SK-N-SH (cell line): ENCODE data around the gene PRX. TPM values are rescaled to one million over a fixed set of nuclear protein-coding genes. Genes with fewer than 3 reads are reported as not detected.

ENCODE experiments used
- CTCF ChIA-PET: fragments of 300-600, 350-600 bp; formaldehyde crosslinking; extraction: SDS; loops from one replicate; lab custom pipeline; 2021; lab: Yijun Ruan, JAX
- POLR2A ChIA-PET: fragments of 350-600 bp; sonication (Branson Sonifier 250); formaldehyde crosslinking; extraction: SDS; loops from one replicate; lab custom pipeline; 2020; ENCODE audit warnings: antibody characterized with exemption, inconsistent platforms; lab: Yijun Ruan, JAX
- DNase-seq: peaks from one replicate; pipeline ENCODE4 v3.0.0; 2012
- H2AFZ ChIP-seq: fragments of 200-600 bp; sonication (generic); 2 replicates; pipeline ENCODE4 v1.8.1; 2016; ENCODE audit warnings: antibody characterized with exemption, mild to moderate bottlenecking, low read depth
- H3F3A ChIP-seq: fragments of 200-600 bp; sonication (generic); replicated peaks from 2 replicates; pipeline ENCODE3; 2016; ENCODE audit warnings: antibody characterized with exemption, mild to moderate bottlenecking; ENCODE audit not compliant: insufficient read depth
- H3K27ac ChIP-seq, 2 experiments: fragments of 200-500 bp in 1 of 2; fragments of 200-600 bp in 1 of 2; sonication (Bioruptor generic) in 1 of 2; sonication (generic), shearing (Covaris generic) in 1 of 2; 2 replicates each; pipeline versions ENCODE4 v1.5.1 to v1.6.1; 2014 to 2016; ENCODE audit warnings: low read depth in 2 of 2, inconsistent platforms in 1 of 2, low read length in 1 of 2, mild to moderate bottlenecking in 1 of 2, mixed read lengths in 1 of 2
- H3K27me3 ChIP-seq: fragments of 200-600 bp; sonication (generic), shearing (Covaris generic); 2 replicates; pipeline ENCODE4 v1.6.1; 2016; ENCODE audit warnings: mixed run types; ENCODE audit not compliant: insufficient read depth
- H3K36me3 ChIP-seq, 2 experiments: fragments of 200-500 bp in 1 of 2; fragments of 200-600 bp in 1 of 2; sonication (Bioruptor generic) in 1 of 2; sonication (generic) in 1 of 2; replicated peaks in 1 of 2; 2 replicates each; pipeline versions ENCODE3 to v1.5.1; 2014 to 2016; ENCODE audit warnings: low read length in 1 of 2, mild to moderate bottlenecking in 1 of 2; ENCODE audit not compliant: insufficient read depth in 2 of 2, control insufficient read depth in 1 of 2
- H3K4me1 ChIP-seq, 2 experiments: fragments of 200-500 bp in 1 of 2; fragments of 200-600 bp in 1 of 2; sonication (Bioruptor generic) in 1 of 2; sonication (generic), shearing (Covaris generic) in 1 of 2; 2 replicates each; pipeline versions ENCODE4 v1.5.1 to v1.6.1; 2014 to 2016; ENCODE audit warnings: low read depth in 1 of 2, low read length in 1 of 2, mixed run types in 1 of 2; ENCODE audit not compliant: insufficient read depth in 2 of 2, control insufficient read depth in 1 of 2
- H3K4me2 ChIP-seq: fragments of 200-600 bp; sonication (generic), shearing (Covaris generic); 2 replicates; pipeline ENCODE4 v1.6.1; 2017; ENCODE audit warnings: mixed run types
- H3K4me3 ChIP-seq, 2 experiments: fragments of 200-500 bp in 1 of 2; fragments of 200-600 bp in 1 of 2; sonication (Bioruptor generic) in 1 of 2; sonication (generic), shearing (Covaris generic) in 1 of 2; 2 replicates each; pipeline versions ENCODE4 v1.5.1 to v1.8.1; 2014 to 2016; ENCODE audit warnings: low read depth in 2 of 2, inconsistent platforms in 1 of 2, low read length in 1 of 2, mild to moderate bottlenecking in 1 of 2, mixed read lengths in 1 of 2, moderate library complexity in 1 of 2
- H3K79me2 ChIP-seq: fragments of 200-600 bp; sonication (generic); 2 replicates; pipeline ENCODE4 v1.8.1; 2017; ENCODE audit warnings: mild to moderate bottlenecking; ENCODE audit not compliant: insufficient read depth
- H3K9ac ChIP-seq: fragments of 200-600 bp; sonication (generic); 2 replicates; pipeline ENCODE4 v1.6.1; 2017; ENCODE audit warnings: mixed run types
- H3K9me2 ChIP-seq: fragments of 200-600 bp; sonication (generic); 2 replicates; pipeline ENCODE4 v1.6.1; 2017; ENCODE audit warnings: mixed run types
- H3K9me3 ChIP-seq: fragments of 200-600 bp; sonication (generic); 2 replicates; pipeline ENCODE4 v1.6.1; 2017; ENCODE audit warnings: mixed run types, mild to moderate bottlenecking, moderate library complexity
- H4K20me1 ChIP-seq: fragments of 200-600 bp; sonication (generic); 2 replicates; pipeline ENCODE4 v1.6.1; 2017; ENCODE audit warnings: mild to moderate bottlenecking, mixed run types; ENCODE audit not compliant: insufficient read depth
- CHD2 ChIP-seq: fragments of 150-350 bp; IDR thresholded peaks from 2 replicates; pipeline ENCODE4 v1.6.1; 2018; ENCODE audit warnings: low read length; ENCODE audit not compliant: partially characterized antibody
- ELF1 ChIP-seq: IDR thresholded peaks from 2 replicates; pipeline ENCODE4 v1.4.0; 2012
- EZH2phosphoT487 ChIP-seq: fragments of 200-600 bp; sonication (generic); IDR thresholded peaks from 2 replicates; pipeline ENCODE4 v1.6.1; 2017; ENCODE audit warnings: low read depth, mixed run types, mild to moderate bottlenecking, antibody characterized with exemption, moderate library complexity, borderline replicate concordance
- FOXJ3 ChIP-seq: sonication (generic); formaldehyde crosslinking; IDR thresholded peaks from 2 replicates; pipeline ENCODE4 v1.5.1; 2020; ENCODE audit warnings: mild to moderate bottlenecking, missing genetic modification reagents
- FOXM1 ChIP-seq: IDR thresholded peaks from 2 replicates; pipeline ENCODE4 v1.4.0; 2012; ENCODE audit warnings: low read depth, mild to moderate bottlenecking
- GABPA ChIP-seq: IDR thresholded peaks from 2 replicates; pipeline ENCODE4 v1.4.0; 2012; ENCODE audit warnings: low read depth, mild to moderate bottlenecking
- MEF2A ChIP-seq: IDR thresholded peaks from 2 replicates; pipeline ENCODE4 v1.4.0; 2012; ENCODE audit warnings: low read depth, borderline replicate concordance
- MXI1 ChIP-seq: IDR thresholded peaks from 2 replicates; pipeline ENCODE4 v1.6.1; 2012; ENCODE audit warnings: mild to moderate bottlenecking, low read depth, low read length, improper control_type of control experiment
- NFIC ChIP-seq: IDR thresholded peaks from 2 replicates; pipeline ENCODE4 v1.4.0; 2012; ENCODE audit warnings: borderline replicate concordance
- NRF1 ChIP-seq: IDR thresholded peaks from 2 replicates; pipeline ENCODE4 v1.6.1; 2012; ENCODE audit warnings: low read depth, mild to moderate bottlenecking, low read length
- POLR2AphosphoS5 ChIP-seq: IDR thresholded peaks from 2 replicates; pipeline ENCODE4 v1.6.1; 2012; ENCODE audit warnings: low read depth, low read length
- RAD21 ChIP-seq: IDR thresholded peaks from 2 replicates; pipeline ENCODE4 v1.6.1; 2012; ENCODE audit warnings: mild to moderate bottlenecking, low read length
- RCOR1 ChIP-seq: fragments of 150-350 bp; IDR thresholded peaks from 2 replicates; pipeline ENCODE4 v1.6.1; 2017; ENCODE audit warnings: antibody characterized with exemption, low read length
- RXRA ChIP-seq: IDR thresholded peaks from 2 replicates; pipeline ENCODE4 v1.4.0; 2012; ENCODE audit warnings: low read depth, mild to moderate bottlenecking, borderline replicate concordance
- SMC3 ChIP-seq: IDR thresholded peaks from 2 replicates; pipeline ENCODE4 v1.6.1; 2012; ENCODE audit warnings: low read depth, low read length, improper control_type of control experiment
- TAF1 ChIP-seq: IDR thresholded peaks from 2 replicates; pipeline ENCODE4 v1.6.1; 2012; ENCODE audit warnings: low read depth, mild to moderate bottlenecking, low read length, moderate library complexity, borderline replicate concordance
- TCF12 ChIP-seq: IDR thresholded peaks from 2 replicates; pipeline ENCODE4 v1.4.0; 2012
- TEAD4 ChIP-seq: IDR thresholded peaks from 2 replicates; pipeline ENCODE4 v1.4.0; 2012; ENCODE audit warnings: mild to moderate bottlenecking, borderline replicate concordance; ENCODE audit not compliant: insufficient read depth
- WGBS: methylation state at CpG from one replicate; pipeline ENCODE4 v1.1.6; 2017; ENCODE audit warnings: low lambda C conversion rate; 5-methylcytosine and 5-hydroxymethylcytosine counted together
- polyA plus RNA-seq, 3 experiments: library from polyadenylated mRNA; depleted of rRNA; stranded (reverse); fragments of >200 nt; gene quantifications; 2 replicates each; pipeline ENCODE4 v1.2.3, GENCODE V29; 2012
- TF ChIP-seq, protein P1 (sequence below): IDR thresholded peaks from 2 replicates; pipeline ENCODE4 v1.4.0; 2012; ENCODE audit warnings: low read depth
- TF ChIP-seq, protein P2 (sequence below): IDR thresholded peaks from 2 replicates; pipeline ENCODE4 v1.4.0; 2012; ENCODE audit warnings: low read depth, borderline replicate concordance
- TF ChIP-seq, protein P3 (sequence below): IDR thresholded peaks from 2 replicates; pipeline ENCODE4 v1.6.1; 2012; ENCODE audit warnings: mild to moderate bottlenecking, low read depth, low read length, moderate library complexity
- TF ChIP-seq, protein P4 (sequence below): fragments of 150-350 bp; IDR thresholded peaks from 2 replicates; pipeline ENCODE4 v1.6.1; 2016; ENCODE audit warnings: mild to moderate bottlenecking, low read depth, low read length
- TF ChIP-seq, protein P5 (sequence below): IDR thresholded peaks from 2 replicates; pipeline ENCODE4 v1.4.0; 2012; ENCODE audit warnings: low read depth, borderline replicate concordance
- TF ChIP-seq, protein P6 (sequence below): IDR thresholded peaks from 2 replicates; pipeline ENCODE4; 2012

Gene PRX
- polyA plus RNA-seq, 1 of the 3 experiments (the other 2 are of a cell fraction): 2.2 TPM

DNA sequence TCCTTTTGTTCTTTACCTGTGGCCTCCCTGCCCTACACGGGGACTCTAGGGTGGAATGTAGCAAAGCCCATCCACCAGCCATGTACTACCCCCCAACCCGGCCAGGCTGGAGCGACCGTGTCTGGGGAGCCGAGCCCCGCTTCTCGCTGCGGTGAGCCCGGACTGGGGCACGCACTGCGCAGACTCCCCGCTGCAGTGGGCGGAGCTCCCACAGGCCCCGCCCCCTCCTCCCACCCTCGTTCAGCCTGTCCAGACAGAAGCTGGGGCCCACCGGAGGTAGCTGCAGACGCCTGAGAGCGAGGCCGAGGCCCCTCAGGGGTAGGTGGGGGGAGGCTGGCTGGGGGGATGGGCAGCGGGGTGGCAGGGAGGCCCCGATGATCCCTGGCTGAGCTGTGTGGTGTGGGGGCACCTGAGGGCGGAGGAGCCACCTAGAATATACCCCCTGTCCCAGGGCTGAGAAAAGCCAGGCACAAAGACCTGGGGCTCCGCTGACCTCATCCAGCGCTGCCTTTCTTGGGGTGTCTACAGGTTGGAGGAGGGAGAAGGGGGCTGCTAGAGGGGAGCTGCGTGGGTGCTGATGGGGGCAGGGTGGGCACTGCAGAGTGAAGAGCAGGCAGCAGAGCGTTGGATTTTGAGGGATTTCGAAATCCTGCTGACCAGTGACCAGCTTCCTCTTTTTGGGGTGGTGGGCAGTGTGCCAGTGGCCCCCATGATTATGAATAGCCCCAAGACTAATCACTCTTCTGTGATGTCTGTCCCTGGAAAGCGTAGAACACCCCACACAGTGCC is 47.4 kb downstream of the PRX start:
- WGBS: 16% methylated on average over 26 of the region's 28 CpGs
- POLR2A ChIA-PET: interaction anchor here (0.6 to 2.3 kb wide), 7 partner anchors 8 to 81 kb away, joined by 3 to 10 read pairs (median 4); partner anchors contain the start of genes C19orf47, PLD3 and SERTAD1
- H3K79me2 ChIP-seq: peaks cover 9% of the 10 kb centered on the region; the same call in 1 of the 2 replicates
- TF ChIP-seq FOXJ3 (CRISPR knock-in tag) (no peak), TCF12 (no peak), MEF2A (no peak), EZH2phosphoT487 (no peak), TEAD4 (no peak), MXI1 (no peak; the same call in 1 of the 2 replicates), POLR2AphosphoS5 (peak; percentile 94), NRF1 (peak; percentile 73), TAF1 (peak; percentile 79), GABPA (no peak), FOXM1 (no peak), CHD2 (peak; percentile 75), RXRA (no peak), SMC3 (no peak), RCOR1 (0 out of 2 replicates have a peak, but pooled peaks have one; percentile 10), ELF1 (no peak), RAD21 (no peak), NFIC (no peak)
- TF ChIP-seq, protein P1, sequence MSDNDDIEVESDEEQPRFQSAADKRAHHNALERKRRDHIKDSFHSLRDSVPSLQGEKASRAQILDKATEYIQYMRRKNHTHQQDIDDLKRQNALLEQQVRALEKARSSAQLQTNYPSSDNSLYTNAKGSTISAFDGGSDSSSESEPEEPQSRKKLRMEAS: no peak
- TF ChIP-seq, protein P2, sequence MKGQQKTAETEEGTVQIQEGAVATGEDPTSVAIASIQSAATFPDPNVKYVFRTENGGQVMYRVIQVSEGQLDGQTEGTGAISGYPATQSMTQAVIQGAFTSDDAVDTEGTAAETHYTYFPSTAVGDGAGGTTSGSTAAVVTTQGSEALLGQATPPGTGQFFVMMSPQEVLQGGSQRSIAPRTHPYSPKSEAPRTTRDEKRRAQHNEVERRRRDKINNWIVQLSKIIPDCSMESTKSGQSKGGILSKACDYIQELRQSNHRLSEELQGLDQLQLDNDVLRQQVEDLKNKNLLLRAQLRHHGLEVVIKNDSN: no peak
- TF ChIP-seq, protein P3, sequence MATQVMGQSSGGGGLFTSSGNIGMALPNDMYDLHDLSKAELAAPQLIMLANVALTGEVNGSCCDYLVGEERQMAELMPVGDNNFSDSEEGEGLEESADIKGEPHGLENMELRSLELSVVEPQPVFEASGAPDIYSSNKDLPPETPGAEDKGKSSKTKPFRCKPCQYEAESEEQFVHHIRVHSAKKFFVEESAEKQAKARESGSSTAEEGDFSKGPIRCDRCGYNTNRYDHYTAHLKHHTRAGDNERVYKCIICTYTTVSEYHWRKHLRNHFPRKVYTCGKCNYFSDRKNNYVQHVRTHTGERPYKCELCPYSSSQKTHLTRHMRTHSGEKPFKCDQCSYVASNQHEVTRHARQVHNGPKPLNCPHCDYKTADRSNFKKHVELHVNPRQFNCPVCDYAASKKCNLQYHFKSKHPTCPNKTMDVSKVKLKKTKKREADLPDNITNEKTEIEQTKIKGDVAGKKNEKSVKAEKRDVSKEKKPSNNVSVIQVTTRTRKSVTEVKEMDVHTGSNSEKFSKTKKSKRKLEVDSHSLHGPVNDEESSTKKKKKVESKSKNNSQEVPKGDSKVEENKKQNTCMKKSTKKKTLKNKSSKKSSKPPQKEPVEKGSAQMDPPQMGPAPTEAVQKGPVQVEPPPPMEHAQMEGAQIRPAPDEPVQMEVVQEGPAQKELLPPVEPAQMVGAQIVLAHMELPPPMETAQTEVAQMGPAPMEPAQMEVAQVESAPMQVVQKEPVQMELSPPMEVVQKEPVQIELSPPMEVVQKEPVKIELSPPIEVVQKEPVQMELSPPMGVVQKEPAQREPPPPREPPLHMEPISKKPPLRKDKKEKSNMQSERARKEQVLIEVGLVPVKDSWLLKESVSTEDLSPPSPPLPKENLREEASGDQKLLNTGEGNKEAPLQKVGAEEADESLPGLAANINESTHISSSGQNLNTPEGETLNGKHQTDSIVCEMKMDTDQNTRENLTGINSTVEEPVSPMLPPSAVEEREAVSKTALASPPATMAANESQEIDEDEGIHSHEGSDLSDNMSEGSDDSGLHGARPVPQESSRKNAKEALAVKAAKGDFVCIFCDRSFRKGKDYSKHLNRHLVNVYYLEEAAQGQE: no peak
- TF ChIP-seq, protein P4, sequence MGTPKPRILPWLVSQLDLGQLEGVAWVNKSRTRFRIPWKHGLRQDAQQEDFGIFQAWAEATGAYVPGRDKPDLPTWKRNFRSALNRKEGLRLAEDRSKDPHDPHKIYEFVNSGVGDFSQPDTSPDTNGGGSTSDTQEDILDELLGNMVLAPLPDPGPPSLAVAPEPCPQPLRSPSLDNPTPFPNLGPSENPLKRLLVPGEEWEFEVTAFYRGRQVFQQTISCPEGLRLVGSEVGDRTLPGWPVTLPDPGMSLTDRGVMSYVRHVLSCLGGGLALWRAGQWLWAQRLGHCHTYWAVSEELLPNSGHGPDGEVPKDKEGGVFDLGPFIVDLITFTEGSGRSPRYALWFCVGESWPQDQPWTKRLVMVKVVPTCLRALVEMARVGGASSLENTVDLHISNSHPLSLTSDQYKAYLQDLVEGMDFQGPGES: no peak
- TF ChIP-seq, protein P5, sequence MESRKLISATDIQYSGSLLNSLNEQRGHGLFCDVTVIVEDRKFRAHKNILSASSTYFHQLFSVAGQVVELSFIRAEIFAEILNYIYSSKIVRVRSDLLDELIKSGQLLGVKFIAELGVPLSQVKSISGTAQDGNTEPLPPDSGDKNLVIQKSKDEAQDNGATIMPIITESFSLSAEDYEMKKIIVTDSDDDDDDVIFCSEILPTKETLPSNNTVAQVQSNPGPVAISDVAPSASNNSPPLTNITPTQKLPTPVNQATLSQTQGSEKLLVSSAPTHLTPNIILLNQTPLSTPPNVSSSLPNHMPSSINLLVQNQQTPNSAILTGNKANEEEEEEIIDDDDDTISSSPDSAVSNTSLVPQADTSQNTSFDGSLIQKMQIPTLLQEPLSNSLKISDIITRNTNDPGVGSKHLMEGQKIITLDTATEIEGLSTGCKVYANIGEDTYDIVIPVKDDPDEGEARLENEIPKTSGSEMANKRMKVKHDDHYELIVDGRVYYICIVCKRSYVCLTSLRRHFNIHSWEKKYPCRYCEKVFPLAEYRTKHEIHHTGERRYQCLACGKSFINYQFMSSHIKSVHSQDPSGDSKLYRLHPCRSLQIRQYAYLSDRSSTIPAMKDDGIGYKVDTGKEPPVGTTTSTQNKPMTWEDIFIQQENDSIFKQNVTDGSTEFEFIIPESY: no peak
- TF ChIP-seq, protein P6, sequence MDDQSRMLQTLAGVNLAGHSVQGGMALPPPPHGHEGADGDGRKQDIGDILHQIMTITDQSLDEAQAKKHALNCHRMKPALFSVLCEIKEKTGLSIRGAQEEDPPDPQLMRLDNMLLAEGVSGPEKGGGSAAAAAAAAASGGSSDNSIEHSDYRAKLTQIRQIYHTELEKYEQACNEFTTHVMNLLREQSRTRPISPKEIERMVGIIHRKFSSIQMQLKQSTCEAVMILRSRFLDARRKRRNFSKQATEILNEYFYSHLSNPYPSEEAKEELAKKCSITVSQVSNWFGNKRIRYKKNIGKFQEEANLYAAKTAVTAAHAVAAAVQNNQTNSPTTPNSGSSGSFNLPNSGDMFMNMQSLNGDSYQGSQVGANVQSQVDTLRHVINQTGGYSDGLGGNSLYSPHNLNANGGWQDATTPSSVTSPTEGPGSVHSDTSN: no peak

More for the DNA sequence above, 47.4 kb downstream of the PRX start:
- Histone ChIP-seq H3K4me1 (peaks cover 0 to 14% of the 10 kb centered on the region in 2 experiments; a peak in 2 of 4 replicates), H3K4me3 (peak overlapping the region; percentile 49 to 66), H4K20me1 (no peaks in the 10 kb centered on the region), H3K9me3 (no peaks in the 10 kb centered on the region), H3F3A (peaks cover 7% of the 10 kb centered on the region), H3K27ac (peak overlapping the region in 1 of 2 experiments; percentile 70; a peak in 2 of 4 replicates), H3K9ac (peak overlapping the region; percentile 65), H3K9me2 (no peaks in the 10 kb centered on the region), H3K36me3 (peaks cover 7 to 14% of the 10 kb centered on the region in 2 experiments), H2AFZ (peak overlapping the region; percentile 95), H3K4me2 (peak overlapping the region; percentile 88), H3K27me3 (no peaks in the 10 kb centered on the region)
- peak; percentile 99 for DNase-seq
- CTCF ChIA-PET: interaction anchor here (1.0 to 2.3 kb wide), 5 partner anchors 15 to 61 kb away, joined by 3 to 12 read pairs (median 4); no protein-coding TSS in a partner anchor
